ENCODE data around the gene SNAI1.

GRCh38 chr20:50022676-50023075, 39.9 kb downstream of the SNAI1 start:
- TF ChIP-seq CTCF (optimal IDR thresholded peaks at IDR 0.05 in 1 of 3, IDR thresholded peaks at IDR 0.05 in 1 of 3, conservative IDR thresholded peaks at IDR 0.05 in 1 of 3; ENCODE audit: extremely low read depth in 1 of 3, insufficient read depth in 2 of 3, low read length in 3 of 3) (no peak), EZH2 (IDR thresholded peaks at IDR 0.05; ENCODE audit: low read length) (no peak)

Measured in keratinocyte (primary cell).